ENCODE data around the gene PUM2. TPM values are rescaled to one million over a fixed set of nuclear protein-coding genes. Genes with fewer than 3 reads are reported as not detected.

Gene PUM2
- total RNA-seq, 1 experiment from 2014 or later = 85.6 TPM

DNA sequence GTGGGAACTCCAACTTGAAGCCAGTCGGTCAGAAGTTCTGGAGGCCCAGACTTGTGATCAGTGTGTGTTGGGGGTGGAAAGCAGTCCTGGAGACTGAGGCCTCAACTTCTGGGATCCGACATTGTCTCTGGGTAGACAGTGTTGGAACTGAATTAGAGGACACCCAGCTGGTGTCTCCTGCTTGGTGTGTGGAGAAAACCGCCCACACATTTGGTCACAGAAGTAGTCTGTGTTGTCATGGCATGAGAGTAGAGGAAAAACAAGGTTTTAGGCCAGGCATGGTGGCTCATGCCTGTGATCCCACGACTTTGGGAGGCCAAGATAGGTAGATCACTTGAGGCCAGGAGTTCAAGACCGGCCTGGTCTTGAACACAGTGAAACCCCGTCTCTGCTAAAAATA, 51.5 kb downstream of the PUM2 start:
- TF ChIP-seq TCF7L2 (IDR thresholded peaks at IDR 0.05; ENCODE audit: low read depth, low read length) (no peak), SIN3A (IDR thresholded peaks at IDR 0.05; ENCODE audit: borderline replicate concordance, insufficient read depth, low read depth, low read length) (no peak), POLR2AphosphoS5 (IDR thresholded peaks at IDR 0.05; ENCODE audit: low read depth, low read length) (no peak), CTCF (IDR thresholded peaks at IDR 0.05) (no peak)
- TF ChIP-seq, protein P1, sequence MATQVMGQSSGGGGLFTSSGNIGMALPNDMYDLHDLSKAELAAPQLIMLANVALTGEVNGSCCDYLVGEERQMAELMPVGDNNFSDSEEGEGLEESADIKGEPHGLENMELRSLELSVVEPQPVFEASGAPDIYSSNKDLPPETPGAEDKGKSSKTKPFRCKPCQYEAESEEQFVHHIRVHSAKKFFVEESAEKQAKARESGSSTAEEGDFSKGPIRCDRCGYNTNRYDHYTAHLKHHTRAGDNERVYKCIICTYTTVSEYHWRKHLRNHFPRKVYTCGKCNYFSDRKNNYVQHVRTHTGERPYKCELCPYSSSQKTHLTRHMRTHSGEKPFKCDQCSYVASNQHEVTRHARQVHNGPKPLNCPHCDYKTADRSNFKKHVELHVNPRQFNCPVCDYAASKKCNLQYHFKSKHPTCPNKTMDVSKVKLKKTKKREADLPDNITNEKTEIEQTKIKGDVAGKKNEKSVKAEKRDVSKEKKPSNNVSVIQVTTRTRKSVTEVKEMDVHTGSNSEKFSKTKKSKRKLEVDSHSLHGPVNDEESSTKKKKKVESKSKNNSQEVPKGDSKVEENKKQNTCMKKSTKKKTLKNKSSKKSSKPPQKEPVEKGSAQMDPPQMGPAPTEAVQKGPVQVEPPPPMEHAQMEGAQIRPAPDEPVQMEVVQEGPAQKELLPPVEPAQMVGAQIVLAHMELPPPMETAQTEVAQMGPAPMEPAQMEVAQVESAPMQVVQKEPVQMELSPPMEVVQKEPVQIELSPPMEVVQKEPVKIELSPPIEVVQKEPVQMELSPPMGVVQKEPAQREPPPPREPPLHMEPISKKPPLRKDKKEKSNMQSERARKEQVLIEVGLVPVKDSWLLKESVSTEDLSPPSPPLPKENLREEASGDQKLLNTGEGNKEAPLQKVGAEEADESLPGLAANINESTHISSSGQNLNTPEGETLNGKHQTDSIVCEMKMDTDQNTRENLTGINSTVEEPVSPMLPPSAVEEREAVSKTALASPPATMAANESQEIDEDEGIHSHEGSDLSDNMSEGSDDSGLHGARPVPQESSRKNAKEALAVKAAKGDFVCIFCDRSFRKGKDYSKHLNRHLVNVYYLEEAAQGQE (IDR thresholded peaks at IDR 0.05; ENCODE audit: insufficient read depth in 1 of 2, low read depth in 2 of 2, low read length in 1 of 2) = no peak
- Histone ChIP-seq H3K27me3 (ENCODE audit: control insufficient read depth, insufficient read depth, low read length) (no peaks in the 10 kb centered on the region), H3K4me1 (ENCODE audit: control insufficient read depth, insufficient read depth, low read length) (no peaks in the 10 kb centered on the region), H3K4me3 (ENCODE audit: low read depth in 2 of 2, low read length in 2 of 2) (no peak overlapping the region), H3K27ac (ENCODE audit: low read length) (no peak overlapping the region), H3K9me3 (ENCODE audit: control insufficient read depth, insufficient read depth, low read depth, low read length) (no peaks in the 10 kb centered on the region), H3K36me3 (ENCODE audit: control insufficient read depth, insufficient read depth, low read length) (peaks cover 11% of the 10 kb centered on the region; the same call in 1 of the 2 replicates)
- ChIA-PET CTCF (no interaction called here), POLR2A (no interaction called here)
- ATAC-seq (no peak), DNase-seq (ENCODE audit: low read depth, low spot score) (no peak)
- intact Hi-C loops (cut with micrococcal nuclease; ENCODE audit: unreplicated experiment) (no loop called here), in situ Hi-C loops (cut with HindIII; ENCODE audit: low pct_unique_long_range_greater_than_20kb, low sequenced_read_pairs) (no loop called here)
- no TSS peak for BruUV-seq (replicated peaks)

DNA sequence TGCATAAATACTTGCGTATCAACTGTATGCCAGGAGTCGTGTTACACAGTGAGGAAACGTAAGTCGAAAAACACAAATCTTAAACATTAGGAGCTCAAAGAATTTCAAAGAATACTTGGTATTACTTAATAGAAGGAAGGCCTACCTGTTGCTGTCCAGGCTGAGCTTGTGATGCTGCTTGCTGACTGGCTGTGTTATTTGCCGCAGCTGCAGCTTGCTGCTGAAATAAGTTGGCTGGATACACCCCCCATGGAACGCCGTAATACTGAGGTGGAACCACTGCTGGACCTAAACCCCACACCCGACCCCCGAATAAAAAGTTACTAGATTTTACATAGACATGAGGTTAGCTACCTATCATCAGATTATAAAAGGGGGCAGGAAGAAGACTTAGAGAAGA, 56.4 kb downstream of the PUM2 start:
- POLR2A ChIA-PET = no interaction called here
- peaks cover 26% of the 10 kb centered on the region for H3K36me3 ChIP-seq (ENCODE audit: control insufficient read depth, insufficient read depth, low read length)
- CTCF ChIA-PET = no interaction called here
- in situ Hi-C loops (cut with HindIII; ENCODE audit: low pct_unique_long_range_greater_than_20kb, low sequenced_read_pairs) = no loop called here
- DNase-seq (ENCODE audit: low read depth, low spot score) (no peak), ATAC-seq (no peak)
- no peak overlapping the region for H3K4me3 ChIP-seq (ENCODE audit: low read depth in 2 of 2, low read length in 2 of 2)
- intact Hi-C loops (cut with micrococcal nuclease; ENCODE audit: unreplicated experiment) = no loop called here
- H3K27ac ChIP-seq (ENCODE audit: low read length) = no peak overlapping the region
- TF ChIP-seq, protein P1 (IDR thresholded peaks at IDR 0.05; ENCODE audit: insufficient read depth in 1 of 2, low read depth in 2 of 2, low read length in 1 of 2) = no peak
- no peak for TF ChIP-seq POLR2AphosphoS5 (IDR thresholded peaks at IDR 0.05; ENCODE audit: low read depth, low read length)
- no peak for TF ChIP-seq SIN3A (IDR thresholded peaks at IDR 0.05; ENCODE audit: borderline replicate concordance, insufficient read depth, low read depth, low read length)
- no peak for TF ChIP-seq CTCF (IDR thresholded peaks at IDR 0.05)
- TF ChIP-seq TCF7L2 (IDR thresholded peaks at IDR 0.05; ENCODE audit: low read depth, low read length) = no peak
- H3K4me1 ChIP-seq (ENCODE audit: control insufficient read depth, insufficient read depth, low read length) = peaks cover 4% of the 10 kb centered on the region; the same call in 1 of the 2 replicates
- no TSS peak for BruUV-seq (replicated peaks)
- no peaks in the 10 kb centered on the region for H3K27me3 ChIP-seq (ENCODE audit: control insufficient read depth, insufficient read depth, low read length)
- H3K9me3 ChIP-seq (ENCODE audit: control insufficient read depth, insufficient read depth, low read depth, low read length) = no peaks in the 10 kb centered on the region
